Psoas muscle (tissue), 8 donors: ENCODE measurements around the gene HOXB4. TPM values are rescaled to one million over a fixed set of nuclear protein-coding genes. Genes with fewer than 3 reads are reported as not detected.
A peak's percentile ranks its signal among the peaks of the same experiment; 100 is the strongest.

Experiments
- ATAC-seq, 4 donors: fragments of 200-7000 bp; cut with Tn5 transposase; one replicate each; pipeline ENCODE4 v1.9.1; 2020; ENCODE audit warnings: moderate library complexity in 3 of 4, mild to moderate bottlenecking in 2 of 4
- DNase-seq, 2 donors: peaks; one replicate each; pipeline ENCODE4 v3.0.0-alpha.2; 2020
- H3K27ac ChIP-seq: fragments of 200-600 bp; one replicate; pipeline ENCODE4 v1.8.0; 2022
- H3K27me3 ChIP-seq, 3 donors: fragments of 200-600 bp in 1 of 3; one replicate each; pipeline versions ENCODE4 v1.6.1 to v1.8.0; 2013 to 2022; ENCODE audit warnings: low read length in 2 of 3, mild to moderate bottlenecking in 2 of 3, moderate library complexity in 1 of 3; ENCODE audit not compliant: insufficient read depth in 3 of 3
- H3K36me3 ChIP-seq, 2 donors: fragments of 200-600 bp in 1 of 2; one replicate each; pipeline versions ENCODE4 v1.6.1 to v1.8.0; 2013 to 2022; ENCODE audit warnings: low read depth in 1 of 2, mild to moderate bottlenecking in 1 of 2, moderate library complexity in 1 of 2; ENCODE audit not compliant: insufficient read depth in 1 of 2
- H3K4me1 ChIP-seq: fragments of 200-600 bp; one replicate; pipeline ENCODE4 v1.8.0; 2022
- H3K4me3 ChIP-seq: fragments of 200-600 bp; one replicate; pipeline ENCODE4 v1.8.0; 2022; ENCODE audit warnings: mild to moderate bottlenecking
- H3K9me3 ChIP-seq: fragments of 200-600 bp; one replicate; pipeline ENCODE4 v1.8.0; 2022
- WGBS, 3 donors: extraction: QIAGEN DNeasy Blood & Tissue Kit; methylation state at CpG; one replicate each; pipeline versions ENCODE4 v1.1.6 to v1.1.7; 2013; 5-methylcytosine and 5-hydroxymethylcytosine counted together
- intact Hi-C, 2 donors: fragments of 100-400 bp; cut with DNase I; formaldehyde crosslinking; loops; one replicate each; pipeline versions ENCODE4 v1.11.0 to v1.14.2; 2022
- polyA plus RNA-seq, 3 donors: library from polyadenylated mRNA; stranded (reverse); fragments of 200-250 nt; gene quantifications; one replicate each; pipeline ENCODE4 v1.2.3, GENCODE V29; 2013
- total RNA-seq, 4 donors: library from RNA; stranded (reverse); fragmentation: NEBNext Ultra II Directional in 2 of 4; extraction: Animal tissue kit (Norgen Biotek cat#: 25700) in 2 of 4; gene quantifications; one replicate each; pipeline versions ENCODE4 v1.2.1 to v1.2.4, GENCODE V29; 2021 to 2023
- TF ChIP-seq, protein P1 (sequence below): fragments of 200-600 bp; IDR thresholded peaks from one replicate; pipeline ENCODE4 v1.8.0; 2022; ENCODE audit warnings: antibody characterized with exemption
- donor health status: healthy with polysubstance abuse.
- donor health status: DM: no; HTN: no; CAD: no; lungs with moderate emphysema.
- donor health status: Bipolar disorder and iron deficiency.
- donor health status: healthy.
- donor health status: DM: yes; HTN: yes; CAD: no.
- donor health status: DM: no; HTN: no; CAD: no.
- donor health status: DM: no; HTN: no; CAD: no.
- donor health status: DM: yes; HTN: yes; CAD: no.

HOXB4 gene
- total and polyA plus RNA-seq, 7 donors = 0.38 to 4.0 (median 0.89) TPM

DNA sequence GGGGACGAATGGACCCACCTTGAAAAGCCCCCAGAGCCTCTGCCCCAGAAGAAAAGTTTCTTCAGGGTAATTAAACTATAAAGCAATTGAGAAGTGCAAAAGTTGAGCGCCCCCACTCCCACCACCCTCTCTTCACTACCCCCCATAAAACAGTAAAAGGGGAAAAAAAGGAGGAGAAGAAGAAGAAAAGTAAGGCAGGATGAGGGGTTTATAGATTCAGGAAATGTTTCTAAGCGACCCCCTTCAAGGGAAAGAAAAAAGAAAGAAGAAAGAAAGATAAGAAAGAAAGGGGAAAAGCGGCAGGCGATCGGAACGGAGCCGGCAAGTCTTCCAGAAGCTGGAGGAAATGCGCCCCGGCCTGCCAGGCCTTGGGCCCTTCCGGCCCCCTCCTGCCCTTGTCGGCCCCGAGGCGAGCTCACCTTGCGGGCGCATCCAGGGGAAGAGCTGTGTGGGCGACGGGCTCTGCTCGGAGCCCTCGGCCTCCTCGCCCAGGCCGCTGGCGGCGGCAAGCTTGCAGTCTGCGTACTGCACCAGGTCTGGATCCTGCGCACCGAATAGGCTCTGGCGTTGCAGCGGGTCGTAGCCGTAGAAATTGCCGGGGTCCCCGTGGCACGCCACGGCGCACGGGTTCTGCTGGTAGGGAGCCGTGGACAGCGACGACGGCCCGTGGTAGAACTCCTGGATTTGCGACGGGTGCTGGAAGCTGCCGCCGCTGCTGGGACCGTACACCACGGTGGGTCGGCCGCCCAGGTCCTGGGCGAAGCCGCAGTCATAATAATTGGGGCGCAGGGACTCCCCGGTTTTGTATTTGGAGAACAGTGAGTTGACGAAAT, 35.9 kb upstream of the HOXB4 start:
- peaks cover 5 to 97% (median 62%) of the 10 kb centered on the region in 3 donors for H3K27me3 ChIP-seq
- H3K4me3 ChIP-seq = peak overlapping the region; percentile 77
- TF ChIP-seq, protein P1, sequence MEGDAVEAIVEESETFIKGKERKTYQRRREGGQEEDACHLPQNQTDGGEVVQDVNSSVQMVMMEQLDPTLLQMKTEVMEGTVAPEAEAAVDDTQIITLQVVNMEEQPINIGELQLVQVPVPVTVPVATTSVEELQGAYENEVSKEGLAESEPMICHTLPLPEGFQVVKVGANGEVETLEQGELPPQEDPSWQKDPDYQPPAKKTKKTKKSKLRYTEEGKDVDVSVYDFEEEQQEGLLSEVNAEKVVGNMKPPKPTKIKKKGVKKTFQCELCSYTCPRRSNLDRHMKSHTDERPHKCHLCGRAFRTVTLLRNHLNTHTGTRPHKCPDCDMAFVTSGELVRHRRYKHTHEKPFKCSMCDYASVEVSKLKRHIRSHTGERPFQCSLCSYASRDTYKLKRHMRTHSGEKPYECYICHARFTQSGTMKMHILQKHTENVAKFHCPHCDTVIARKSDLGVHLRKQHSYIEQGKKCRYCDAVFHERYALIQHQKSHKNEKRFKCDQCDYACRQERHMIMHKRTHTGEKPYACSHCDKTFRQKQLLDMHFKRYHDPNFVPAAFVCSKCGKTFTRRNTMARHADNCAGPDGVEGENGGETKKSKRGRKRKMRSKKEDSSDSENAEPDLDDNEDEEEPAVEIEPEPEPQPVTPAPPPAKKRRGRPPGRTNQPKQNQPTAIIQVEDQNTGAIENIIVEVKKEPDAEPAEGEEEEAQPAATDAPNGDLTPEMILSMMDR = no peak
- no peak overlapping the region for H3K27ac ChIP-seq
- intact Hi-C loops = no loop called here
- no peaks in the 10 kb centered on the region for H3K36me3 ChIP-seq
- H3K4me1 ChIP-seq = peaks cover 17% of the 10 kb centered on the region
- DNase-seq = no peak
- no peak for ATAC-seq
- H3K9me3 ChIP-seq = no peaks in the 10 kb centered on the region
- 6 to 8% (median 8%) methylated on average over 52 to 55 of the region's 55 CpGs for WGBS, 3 donors

DNA sequence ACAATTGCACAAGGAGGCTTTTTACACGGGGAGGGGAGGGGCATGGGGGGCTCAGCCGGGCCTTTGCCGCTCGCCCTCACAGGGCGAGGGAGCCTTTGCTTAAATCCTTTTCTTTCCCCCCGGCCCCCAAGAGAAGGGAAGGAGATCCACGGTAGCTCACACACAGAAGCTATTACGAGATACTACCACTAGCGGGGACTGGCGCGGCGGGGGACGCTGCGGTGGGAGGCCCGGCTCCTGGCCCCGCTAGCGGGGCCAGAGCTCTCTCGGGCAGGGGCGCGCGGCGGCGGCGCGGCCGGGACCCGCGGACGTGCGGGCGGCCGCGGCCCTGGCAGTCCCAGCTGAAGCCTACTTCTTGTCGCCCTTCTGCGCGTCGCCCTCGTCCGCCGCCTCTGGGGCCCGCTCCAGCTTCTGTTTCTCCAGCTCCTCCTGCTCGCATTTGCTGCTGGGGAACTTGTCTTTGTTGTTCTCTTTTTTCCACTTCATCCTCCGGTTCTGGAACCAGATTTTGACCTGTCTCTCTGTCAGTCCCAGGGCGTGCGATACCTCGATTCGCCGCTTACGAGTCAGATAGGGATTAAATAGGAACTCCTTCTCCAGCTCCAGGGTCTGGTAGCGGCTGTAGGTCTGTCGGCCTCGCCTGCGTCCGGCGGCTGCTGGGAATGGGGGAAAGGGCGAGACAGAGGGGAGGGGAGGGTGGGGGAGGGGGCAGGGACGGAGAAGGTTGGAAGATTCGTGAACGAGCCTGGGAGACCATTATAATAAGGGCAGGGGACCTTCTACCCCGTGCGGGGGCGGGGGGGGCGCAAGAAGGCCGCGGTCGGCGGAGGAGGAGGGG, 34.9 kb upstream of the HOXB4 start:
- no peaks in the 10 kb centered on the region for H3K36me3 ChIP-seq
- TF ChIP-seq, protein P1 = peak; percentile 36
- peaks cover 17% of the 10 kb centered on the region for H3K4me1 ChIP-seq
- DNase-seq = peak in 1 of 2 donors; percentile 55
- peak; percentile 30 to 57 (median 50) for ATAC-seq
- H3K4me3 ChIP-seq = peak overlapping the region; percentile 77
- intact Hi-C loops = no loop called here
- H3K27ac ChIP-seq = no peak overlapping the region
- WGBS, 3 donors = 1% methylated on average over 64 to 67 of the region's 67 CpGs
- peaks cover 2 to 99% (median 65%) of the 10 kb centered on the region in 3 donors for H3K27me3 ChIP-seq
- no peaks in the 10 kb centered on the region for H3K9me3 ChIP-seq

DNA sequence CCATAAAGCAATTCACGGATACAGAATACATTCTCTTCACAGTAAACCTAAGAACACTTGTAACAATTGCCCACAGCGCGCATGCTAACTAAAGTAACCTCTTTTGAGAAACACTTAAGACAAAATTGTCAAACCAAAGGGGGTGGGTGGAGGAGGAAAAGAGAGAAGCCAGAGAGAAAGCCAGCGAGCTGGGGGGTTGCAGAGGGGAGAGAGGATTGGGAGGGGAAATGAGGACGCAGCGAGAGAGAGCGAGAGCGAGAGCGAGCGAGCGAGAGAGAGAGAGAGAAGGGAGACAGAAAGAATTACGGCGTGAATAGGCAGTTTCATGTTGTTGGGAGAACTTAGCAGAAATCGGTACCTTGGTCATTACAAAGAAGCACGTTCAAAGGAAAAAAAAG, 34.3 kb upstream of the HOXB4 start:
- no peak for ATAC-seq
- DNase-seq = no peak
- no peak overlapping the region for H3K27ac ChIP-seq
- H3K36me3 ChIP-seq = no peaks in the 10 kb centered on the region
- H3K4me3 ChIP-seq = peak overlapping the region; percentile 77
- WGBS, 3 donors = 4 to 13% (median 5%) methylated on average over 15 of the region's 15 CpGs
- peaks cover 0 to 99% (median 62%) of the 10 kb centered on the region in 3 donors for H3K27me3 ChIP-seq
- TF ChIP-seq, protein P1 = no peak
- peaks cover 17% of the 10 kb centered on the region for H3K4me1 ChIP-seq
- no peaks in the 10 kb centered on the region for H3K9me3 ChIP-seq
- intact Hi-C loops = no loop called here

DNA sequence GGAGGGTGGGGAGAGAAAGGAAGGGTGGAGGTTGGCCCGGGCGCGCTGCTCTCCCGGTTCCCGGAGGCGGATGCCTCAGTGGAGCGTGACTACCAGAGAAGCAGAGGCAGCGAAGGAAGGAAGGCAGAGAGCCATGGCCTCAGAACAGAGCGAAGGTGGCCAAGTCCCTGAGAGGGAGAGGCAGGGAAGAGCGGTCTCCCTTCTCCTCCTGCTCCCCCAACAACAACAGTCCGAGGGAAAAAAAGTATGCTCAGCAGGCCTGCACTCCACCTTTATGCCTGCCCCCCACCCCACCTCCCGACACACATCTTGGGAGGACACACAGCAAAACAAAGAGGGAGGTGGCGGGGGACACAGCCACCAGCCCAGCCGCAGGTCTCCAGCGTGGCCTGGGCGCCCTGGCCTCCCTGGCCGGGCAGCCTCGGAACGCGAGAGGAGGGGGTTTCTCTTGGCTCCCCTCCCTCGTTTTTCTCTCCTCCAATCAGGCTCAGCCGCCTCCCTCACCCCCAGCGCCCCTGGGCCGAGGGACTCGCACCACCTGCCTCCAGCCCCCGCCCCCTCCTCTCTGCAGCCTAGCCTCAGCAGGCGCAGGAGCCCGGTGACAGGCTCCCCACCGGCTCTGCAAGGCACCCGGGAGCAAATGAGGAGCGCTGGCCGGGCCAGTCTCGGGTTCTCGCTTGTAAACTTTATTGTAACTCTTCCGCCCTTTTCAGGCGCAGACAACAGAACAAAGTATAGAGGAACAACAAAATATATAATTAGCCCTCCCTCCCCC, 33.7 kb upstream of the HOXB4 start:
- ATAC-seq = no peak
- peak overlapping the region; percentile 77 for H3K4me3 ChIP-seq
- peaks cover 17% of the 10 kb centered on the region for H3K4me1 ChIP-seq

More for the DNA sequence above, 33.7 kb upstream of the HOXB4 start:
- DNase-seq = no peak
- intact Hi-C loops = no loop called here
- Histone ChIP-seq H3K36me3 (no peaks in the 10 kb centered on the region), H3K27ac (peak overlapping the region; percentile 30), H3K9me3 (no peaks in the 10 kb centered on the region), H3K27me3 (peaks cover 0 to 99% (median 65%) of the 10 kb centered on the region in 3 donors)
- WGBS, 3 donors = 2 to 7% (median 7%) methylated on average over 25 to 36 of the region's 36 CpGs
- TF ChIP-seq, protein P1 = no peak
